ENCODE measurements around the gene FBXW5.

- TF ChIP-seq CTCF (IDR thresholded peaks at IDR 0.05) (no peak), POLR2A (IDR thresholded peaks at IDR 0.05) (no peak)
Measured at GRCh38 chr9:136947028-136947891, 2.7 kb upstream of the FBXW5 start.

Measured in uterus (tissue), 2 donors.